ENCODE measurements around the gene WRNIP1.

Gene WRNIP1

DNA sequence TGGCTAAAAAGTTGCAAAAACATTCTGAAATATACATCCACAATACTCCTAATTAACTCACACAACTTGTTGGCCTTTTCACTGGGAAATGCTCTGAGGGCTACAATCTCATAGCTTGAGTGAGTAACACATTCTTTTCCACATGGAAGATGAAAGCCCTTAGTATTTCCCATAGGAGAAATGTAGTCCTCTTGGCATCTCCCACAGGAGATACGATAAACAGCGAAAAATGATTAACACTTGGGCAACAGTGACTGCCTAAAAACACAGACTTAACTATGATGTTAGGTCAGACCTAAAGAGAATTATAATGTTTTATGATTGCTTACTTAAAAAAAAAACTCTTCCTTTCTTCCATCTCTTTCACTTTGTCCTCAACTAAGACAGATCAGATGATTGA is 23.4 kb upstream of the WRNIP1 start:
- no peak for DNase-seq

DNA sequence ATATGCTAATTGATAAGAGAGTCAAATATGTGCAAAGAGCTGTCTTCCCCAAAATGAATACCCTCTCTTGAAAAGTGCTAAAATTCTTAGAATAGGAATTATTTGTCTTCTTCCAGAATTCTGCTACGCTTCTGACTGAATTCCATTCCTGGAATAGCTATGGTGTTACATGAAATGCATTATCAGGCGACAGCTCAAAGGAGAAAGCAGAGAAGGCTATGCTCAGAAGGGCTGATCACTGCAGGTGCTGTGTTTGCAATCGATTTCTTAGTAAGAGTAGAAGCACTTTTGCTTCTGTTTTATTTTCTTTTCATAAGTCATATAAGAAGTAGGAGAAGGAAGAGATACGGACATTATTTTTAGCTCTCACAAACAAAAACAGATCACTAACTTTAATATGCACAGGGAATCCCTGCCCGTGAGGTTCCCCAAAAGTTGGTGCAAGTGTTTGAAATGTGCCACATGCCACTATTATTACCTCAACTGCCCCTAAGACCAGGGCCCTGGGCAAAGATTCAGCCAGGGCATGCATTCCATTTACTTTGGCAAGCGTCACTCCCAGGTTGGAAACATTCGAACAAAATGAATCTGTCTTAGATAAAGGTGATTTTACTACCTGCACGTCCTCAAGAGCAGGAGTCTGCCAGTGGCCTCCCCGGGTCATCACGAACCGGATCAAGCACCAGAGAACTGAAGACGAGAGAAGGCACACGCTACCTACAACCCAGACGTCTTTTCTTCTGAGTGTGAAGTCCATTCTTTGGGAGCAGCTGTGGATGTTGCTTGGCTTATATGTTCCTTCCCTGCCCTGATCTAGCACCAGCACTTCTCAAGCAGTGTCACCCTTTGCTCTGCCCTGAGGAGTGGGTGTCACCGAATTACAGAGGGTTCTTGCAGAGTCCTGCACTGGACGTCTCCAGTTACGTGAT is 21.6 kb upstream of the WRNIP1 start:
- no peak for DNase-seq

DNA sequence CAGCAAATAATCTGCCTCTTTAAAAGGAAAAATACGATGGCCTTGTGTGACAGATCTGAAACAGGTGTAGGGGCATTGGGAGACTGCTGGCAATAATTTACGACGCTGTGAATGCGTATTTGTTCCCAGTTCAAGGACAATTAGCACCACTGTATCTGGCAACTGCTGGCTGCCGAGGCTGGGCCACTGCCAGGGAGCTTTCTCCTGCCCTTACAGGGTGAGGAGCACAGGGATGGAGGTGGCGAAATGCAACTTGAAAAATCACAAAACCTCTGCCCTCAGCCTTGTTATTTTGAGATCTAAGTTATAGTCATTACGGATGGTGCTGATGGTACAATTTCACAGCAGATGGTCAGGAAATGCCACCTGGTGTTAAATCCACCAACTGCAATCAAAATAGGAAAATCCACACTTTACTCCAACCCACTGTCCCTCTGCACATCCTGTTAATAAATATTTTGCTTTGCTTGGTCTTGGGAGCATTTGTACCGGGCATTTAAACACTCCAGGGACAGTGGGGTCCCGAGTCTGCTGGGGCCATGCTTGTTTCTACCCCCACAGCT is 20.9 kb upstream of the WRNIP1 start:
- DNase-seq, result no peak

GRCh38 chr6:2744778-2745177 is 20.4 kb upstream of the WRNIP1 start:
- DNase-seq, result no peak

GRCh38 chr6:2745246-2745645 is 19.9 kb upstream of the WRNIP1 start:
- no peak for DNase-seq

DNA sequence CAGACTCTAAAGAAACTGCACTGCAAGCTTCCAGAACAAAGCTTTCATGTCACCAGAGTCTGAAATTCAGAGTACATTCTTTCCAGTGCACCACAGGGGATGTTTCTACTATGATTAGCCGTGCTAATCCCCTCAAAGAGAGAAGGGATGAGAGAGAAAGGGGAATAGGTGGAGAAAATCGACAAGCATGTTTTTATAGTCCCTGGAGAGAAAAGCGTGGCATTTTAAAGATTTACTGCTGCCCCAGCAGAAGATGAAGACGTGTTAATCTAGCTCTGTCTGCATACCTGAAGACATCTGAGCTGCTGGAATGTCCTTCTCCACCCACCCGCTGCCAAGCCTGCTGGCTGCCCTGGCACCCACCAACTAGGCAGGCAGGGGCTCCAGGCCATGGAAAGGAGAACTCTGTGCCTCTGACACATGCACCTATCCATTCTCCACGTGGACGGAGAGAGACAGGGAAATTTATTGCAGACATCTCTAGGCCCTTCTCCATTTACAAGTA is 18.6 kb upstream of the WRNIP1 start:
- DNase-seq, result no peak

DNA sequence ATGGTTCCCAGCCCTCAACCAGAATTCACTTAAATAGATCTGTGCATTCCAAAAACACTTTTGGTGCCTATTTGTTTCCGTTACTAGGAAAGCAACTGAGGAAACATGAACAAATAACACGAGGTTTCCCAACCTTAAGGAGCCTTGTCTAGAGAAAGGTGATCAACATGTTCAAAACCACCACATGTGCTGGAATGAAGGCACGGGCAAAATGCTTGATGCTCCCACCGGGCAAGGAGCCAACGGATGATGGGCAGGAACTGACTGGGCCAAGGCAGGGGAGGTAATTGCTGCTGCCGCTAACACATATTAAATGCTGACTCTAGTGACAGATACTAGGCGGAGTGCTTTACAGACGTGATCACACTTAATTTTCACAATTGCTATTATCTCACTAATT is 17.0 kb upstream of the WRNIP1 start:
- no peak for DNase-seq

DNA sequence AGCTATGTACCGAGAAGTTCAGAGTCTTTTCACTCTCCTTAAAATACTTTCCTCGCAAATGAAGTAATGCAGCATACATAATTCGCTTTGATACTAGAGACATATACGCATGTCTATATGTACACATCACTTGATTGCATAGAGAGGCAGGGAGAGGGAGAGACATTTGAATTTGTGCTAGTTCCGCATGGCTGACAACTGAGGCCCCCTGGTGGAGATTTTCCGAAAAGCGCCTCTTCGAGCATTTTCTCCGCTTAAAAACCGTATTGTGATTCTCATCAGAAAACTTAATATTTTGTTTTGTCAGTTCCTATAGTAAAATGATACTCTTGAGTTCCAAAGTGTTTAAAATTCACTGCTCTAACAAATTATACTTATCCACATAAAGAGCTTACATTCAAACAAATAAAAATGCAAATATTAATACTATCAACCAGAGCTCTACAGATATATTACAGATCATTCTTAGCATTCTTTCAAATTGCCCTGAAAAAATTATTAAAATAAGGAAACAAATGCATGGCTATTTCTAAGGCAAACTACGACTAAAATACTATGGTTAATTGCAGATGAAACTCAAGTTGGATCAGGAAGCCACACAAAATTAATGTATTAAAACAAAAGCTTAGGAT is 15.1 kb upstream of the WRNIP1 start:
- DNase-seq, result peak; percentile 57

- no peak for DNase-seq
Observed at GRCh38 chr6:2750832-2751231, 14.4 kb upstream of the WRNIP1 start, which contains the start of gene MYLK4. MYLK4 (minus strand) TSS chr6:2750922; CDS start chr6:2749294, 1,628 bp downstream.

- DNase-seq, result no peak
Observed at GRCh38 chr6:2751871-2752270, 13.3 kb upstream of the WRNIP1 start.

GRCh38 chr6:2752477-2753109 is 12.6 kb upstream of the WRNIP1 start:
- no peak for DNase-seq

- DNase-seq, result no peak
Observed at GRCh38 chr6:2753110-2753489, 12.1 kb upstream of the WRNIP1 start.

DNA sequence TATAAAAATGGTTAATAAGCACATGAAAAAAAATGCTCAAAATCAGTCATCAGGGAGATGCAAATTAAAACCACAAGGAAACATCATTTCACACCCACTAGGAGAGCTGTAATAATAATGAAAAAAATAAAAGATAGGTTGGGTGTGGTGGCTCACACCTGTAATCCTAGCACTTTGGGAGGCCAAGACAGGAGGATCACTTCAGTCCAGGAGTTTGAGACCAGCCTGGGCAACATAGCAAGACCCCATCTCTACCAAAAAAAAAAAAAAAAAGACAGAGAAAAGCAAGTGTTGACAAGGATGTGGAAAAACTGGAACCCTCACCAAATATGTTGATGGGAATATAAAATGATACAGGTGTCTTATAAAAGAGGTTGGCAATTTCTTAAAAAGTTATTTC is 11.4 kb upstream of the WRNIP1 start:
- DNase-seq, result no peak

DNA sequence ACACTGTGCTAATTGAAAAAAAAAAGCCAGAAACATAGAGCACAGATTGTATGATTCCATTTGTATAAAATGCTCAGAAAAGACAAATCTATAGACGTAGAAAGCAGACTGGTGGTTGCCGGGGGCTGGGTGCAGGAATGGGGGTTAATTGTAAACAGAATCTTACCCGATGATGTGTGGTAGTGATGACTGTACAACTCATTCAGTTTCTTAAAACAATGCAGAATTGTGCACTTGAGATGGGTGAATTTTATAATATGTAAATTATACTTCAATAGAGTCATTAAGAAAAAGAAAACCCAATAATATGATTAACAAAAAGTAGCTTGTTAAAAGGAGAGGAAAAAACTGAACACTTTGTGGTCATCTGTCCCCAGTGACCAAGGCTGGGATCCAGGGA is 10.8 kb upstream of the WRNIP1 start:
- no peak for DNase-seq

DNA sequence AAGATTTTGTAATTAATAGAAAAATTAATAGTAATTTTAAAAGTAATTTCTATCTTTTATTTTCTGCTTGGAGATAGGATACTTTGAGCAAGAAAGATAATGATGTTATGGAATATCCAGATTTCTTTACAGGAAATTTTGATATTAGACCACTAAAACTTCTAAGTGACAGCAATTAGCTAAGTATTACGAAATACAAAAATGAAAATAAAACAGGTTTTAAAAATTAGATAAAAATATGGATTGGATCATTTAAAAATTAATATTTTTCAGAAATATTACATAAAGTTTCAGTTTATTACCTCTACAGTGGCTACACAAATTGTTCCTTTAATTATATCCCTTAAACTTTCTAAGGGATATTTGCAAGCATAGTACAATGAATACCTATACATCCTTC is 10.3 kb upstream of the WRNIP1 start:
- DNase-seq, result no peak

- no peak for DNase-seq
Observed at GRCh38 chr6:2755456-2755855, 9.7 kb upstream of the WRNIP1 start.

GRCh38 chr6:2756241-2756640 is 9.0 kb upstream of the WRNIP1 start:
- DNase-seq, result no peak

GRCh38 chr6:2756687-2757224 is 8.4 kb upstream of the WRNIP1 start:
- DNase-seq, result no peak

DNA sequence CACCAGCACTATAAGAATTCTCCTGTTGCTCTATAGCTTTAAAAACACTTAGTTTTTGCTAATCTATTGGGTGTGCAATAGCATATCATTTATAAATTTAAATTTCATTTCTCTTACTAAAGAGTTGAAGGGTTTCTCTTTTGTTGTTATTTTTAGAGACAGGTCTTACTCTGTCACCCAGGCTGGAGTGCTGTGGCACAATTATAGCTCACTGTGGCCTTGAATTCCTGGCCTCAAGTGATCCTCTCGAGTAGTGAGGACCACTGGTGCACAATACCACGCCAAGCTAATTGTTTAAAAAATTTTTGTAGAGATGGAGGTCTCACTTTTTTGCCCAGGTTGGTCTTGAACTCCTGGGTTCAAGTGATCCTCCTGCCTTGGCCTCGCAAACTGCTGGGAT is 6.2 kb upstream of the WRNIP1 start:
- DNase-seq, result no peak

DNA sequence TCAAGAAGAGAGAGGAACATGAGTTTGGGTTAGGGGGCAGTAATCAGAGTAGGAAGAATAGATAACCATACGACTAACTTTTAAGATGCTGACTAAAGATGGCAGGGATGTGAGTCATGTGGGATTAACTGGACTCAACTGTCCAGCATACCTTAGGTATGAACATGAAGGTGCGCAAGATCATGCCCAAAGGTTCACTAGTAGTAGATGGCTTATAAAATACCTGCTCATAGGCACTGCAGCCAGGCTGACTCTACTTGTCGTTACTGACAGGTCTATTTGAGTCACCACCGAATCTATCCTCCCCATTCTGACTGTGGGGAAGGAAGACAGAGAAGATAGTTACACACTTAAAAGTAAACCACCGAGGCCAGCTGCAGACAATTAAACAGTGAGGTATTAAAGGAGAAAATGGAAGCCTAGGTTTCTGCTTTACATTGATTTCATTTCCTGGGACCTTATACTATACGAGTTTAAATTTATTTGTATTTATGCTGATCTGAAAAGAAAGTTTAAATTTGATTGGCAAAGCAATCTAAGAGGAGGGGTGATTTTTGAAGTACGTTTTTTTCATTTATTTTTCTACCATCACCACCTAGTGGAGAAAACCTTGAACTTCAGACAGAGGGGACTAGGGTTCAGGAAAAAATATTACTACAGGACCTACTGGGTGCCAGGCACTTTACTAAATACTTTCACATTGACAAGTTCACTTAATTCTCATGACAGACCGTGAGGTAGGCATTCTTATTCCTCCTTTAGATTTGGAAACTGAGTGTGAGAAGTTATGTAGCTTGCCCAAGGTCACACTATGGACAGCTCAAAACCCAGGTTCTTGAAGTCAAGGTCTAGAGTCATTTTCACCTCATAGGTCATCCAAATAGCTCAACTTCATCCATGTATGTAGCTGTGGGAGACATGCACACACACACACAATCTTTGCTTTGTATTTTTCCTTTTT is 4.0 kb upstream of the WRNIP1 start:
- DNase-seq, result peak; percentile 28

DNA sequence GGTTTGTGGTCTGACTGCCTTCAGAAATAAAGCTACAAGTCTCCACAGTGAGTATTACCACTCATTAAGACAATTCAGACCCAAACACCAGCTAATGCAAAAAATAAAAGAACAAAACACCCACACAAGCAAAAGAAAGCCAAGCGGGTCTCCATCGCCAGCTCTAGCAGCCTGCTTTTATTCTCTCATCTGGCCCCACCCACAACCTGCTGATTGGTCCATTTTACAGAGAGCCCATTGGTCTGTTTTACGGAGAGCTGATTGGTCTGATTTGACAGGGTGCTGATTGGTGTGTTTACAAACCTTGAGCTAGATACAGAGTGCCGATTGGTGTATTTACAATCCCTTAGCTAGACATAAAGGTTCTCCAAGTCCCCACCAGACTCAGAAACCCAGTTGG is 2.3 kb upstream of the WRNIP1 start:
- DNase-seq, result peak; percentile 24

DNA sequence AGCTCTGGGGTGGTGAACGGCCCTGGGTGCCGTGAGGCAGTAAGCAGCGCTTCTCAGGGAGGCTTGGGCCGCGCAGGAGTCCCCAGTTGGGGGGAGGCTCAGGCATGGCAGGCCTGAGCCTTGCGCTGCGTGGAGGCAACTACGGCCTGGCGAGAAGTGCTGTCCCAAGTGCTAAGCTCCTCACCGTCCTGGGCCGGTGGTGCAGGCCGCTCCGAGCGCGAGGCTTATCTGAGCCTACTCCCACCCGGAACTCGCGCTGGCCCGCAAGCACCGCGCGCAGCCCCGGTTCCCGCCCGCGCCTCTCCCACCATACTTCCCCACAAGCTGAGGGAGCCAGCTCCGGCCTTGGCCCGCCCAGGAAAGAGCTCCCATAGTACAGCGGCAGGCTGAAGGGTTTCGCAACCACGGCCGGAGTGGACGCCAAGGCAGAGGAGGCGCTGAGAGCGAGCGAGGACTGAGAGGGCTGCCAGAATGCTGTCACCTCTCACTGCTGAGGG is 1.8 kb upstream of the WRNIP1 start:
- DNase-seq, result no peak

All from stimulated activated CD4-positive, alpha-beta T cell treated with anti-CD3 and anti-CD28 coated beads, Interleukin-1b, Interleukin-23, amount 100 ng/mL, for 48 hours (primary cell).